Measurements from ENCODE around the gene ACYP1.

ACYP1 gene

GRCh38 chr14:75041613-75042012, 22.2 kb downstream of the ACYP1 start:
- peaks cover 11% of the 10 kb centered on the region for H3K4me1 ChIP-seq (ENCODE audit: insufficient read depth, low read length, poor library complexity, severe bottlenecking)
- H3K36me3 ChIP-seq (ENCODE audit: insufficient read depth, low read length): no peaks in the 10 kb centered on the region
- no peak overlapping the region for H3K4me2 ChIP-seq (ENCODE audit: low read depth, low read length, poor library complexity, severe bottlenecking)
- no peaks in the 10 kb centered on the region for H4K20me1 ChIP-seq (ENCODE audit: insufficient read depth, low read length, poor library complexity, severe bottlenecking)
- H3F3A ChIP-seq (ENCODE audit: low read depth): no peaks in the 10 kb centered on the region
- H3K9me3 ChIP-seq (ENCODE audit: insufficient read depth, low read depth, low read length): no peaks in the 10 kb centered on the region
- H3K9ac ChIP-seq (ENCODE audit: low read depth, low read length, poor library complexity, severe bottlenecking): no peak overlapping the region
- H3K27me3 ChIP-seq (ENCODE audit: insufficient read depth, low read length, poor library complexity, severe bottlenecking): no peaks in the 10 kb centered on the region
- no peak overlapping the region for H3K4me3 ChIP-seq (ENCODE audit: low read length, poor library complexity, severe bottlenecking)
- H3K9me2 ChIP-seq (replicated peaks; ENCODE audit: low read depth, low read length): no peaks in the 10 kb centered on the region
- no peak overlapping the region for H2AFZ ChIP-seq (ENCODE audit: low read length)
- no peaks in the 10 kb centered on the region for H3K79me2 ChIP-seq (ENCODE audit: insufficient read depth, low read length)
- TF ChIP-seq EZH2phosphoT487 (IDR thresholded peaks at IDR 0.05; ENCODE audit: borderline replicate concordance): no peak
- no peak for TF ChIP-seq CTCF (conservative IDR thresholded peaks at IDR 0.05; ENCODE audit: low read length)

- Histone ChIP-seq H3K79me2 (ENCODE audit: insufficient read depth, low read length) (no peaks in the 10 kb centered on the region), H3K9me2 (replicated peaks; ENCODE audit: low read depth, low read length) (no peaks in the 10 kb centered on the region), H2AFZ (ENCODE audit: low read length) (no peak overlapping the region), H3K4me3 (ENCODE audit: low read length, poor library complexity, severe bottlenecking) (no peak overlapping the region), H3K36me3 (ENCODE audit: insufficient read depth, low read length) (no peaks in the 10 kb centered on the region), H4K20me1 (ENCODE audit: insufficient read depth, low read length, poor library complexity, severe bottlenecking) (no peaks in the 10 kb centered on the region), H3K4me2 (ENCODE audit: low read depth, low read length, poor library complexity, severe bottlenecking) (no peak overlapping the region), H3F3A (ENCODE audit: low read depth) (no peaks in the 10 kb centered on the region), H3K4me1 (ENCODE audit: insufficient read depth, low read length, poor library complexity, severe bottlenecking) (peaks cover 11% of the 10 kb centered on the region), H3K9ac (ENCODE audit: low read depth, low read length, poor library complexity, severe bottlenecking) (no peak overlapping the region), H3K27me3 (ENCODE audit: insufficient read depth, low read length, poor library complexity, severe bottlenecking) (no peaks in the 10 kb centered on the region), H3K9me3 (ENCODE audit: insufficient read depth, low read depth, low read length) (no peaks in the 10 kb centered on the region)
- TF ChIP-seq EZH2phosphoT487 (IDR thresholded peaks at IDR 0.05; ENCODE audit: borderline replicate concordance): no peak
- TF ChIP-seq CTCF (conservative IDR thresholded peaks at IDR 0.05; ENCODE audit: low read length): no peak
Measured at GRCh38 chr14:75040959-75041358, 22.9 kb downstream of the ACYP1 start.

- TF ChIP-seq EZH2phosphoT487 (IDR thresholded peaks at IDR 0.05; ENCODE audit: borderline replicate concordance): no peak
- no peak for TF ChIP-seq CTCF (conservative IDR thresholded peaks at IDR 0.05; ENCODE audit: low read length)
- Histone ChIP-seq H3K4me2 (ENCODE audit: low read depth, low read length, poor library complexity, severe bottlenecking) (no peak overlapping the region), H3K79me2 (ENCODE audit: insufficient read depth, low read length) (no peaks in the 10 kb centered on the region)
Measured at GRCh38 chr14:75040507-75040906, 23.3 kb downstream of the ACYP1 start.

More at GRCh38 chr14:75040507-75040906, 23.3 kb downstream of the ACYP1 start:
- H3K36me3 ChIP-seq (ENCODE audit: insufficient read depth, low read length): no peaks in the 10 kb centered on the region
- no peak overlapping the region for H3K9ac ChIP-seq (ENCODE audit: low read depth, low read length, poor library complexity, severe bottlenecking)
- H3K9me3 ChIP-seq (ENCODE audit: insufficient read depth, low read depth, low read length): no peaks in the 10 kb centered on the region
- H3F3A ChIP-seq (ENCODE audit: low read depth): no peaks in the 10 kb centered on the region
- no peaks in the 10 kb centered on the region for H4K20me1 ChIP-seq (ENCODE audit: insufficient read depth, low read length, poor library complexity, severe bottlenecking)
- no peaks in the 10 kb centered on the region for H3K9me2 ChIP-seq (replicated peaks; ENCODE audit: low read depth, low read length)
- H3K4me1 ChIP-seq (ENCODE audit: insufficient read depth, low read length, poor library complexity, severe bottlenecking): peaks cover 11% of the 10 kb centered on the region
- no peak overlapping the region for H2AFZ ChIP-seq (ENCODE audit: low read length)
- no peak overlapping the region for H3K4me3 ChIP-seq (ENCODE audit: low read length, poor library complexity, severe bottlenecking)
- no peaks in the 10 kb centered on the region for H3K27me3 ChIP-seq (ENCODE audit: insufficient read depth, low read length, poor library complexity, severe bottlenecking)

Measured in Loucy (cell line).